Daoy (cell line): ENCODE results near the gene XYLT1. TPM values are rescaled to one million over a fixed set of nuclear protein-coding genes. Genes with fewer than 3 reads are reported as not detected.

Source experiments
- DNase-seq: peaks from one replicate; pipeline ENCODE4 v3.0.0-alpha.2; 2015; ENCODE audit warnings: low read depth
- total RNA-seq: library from RNA; depleted of rRNA; stranded (reverse); fragments of >200 nt; shearing (Covaris generic); gene quantifications from 2 replicates; pipeline ENCODE4 v1.2.3, GENCODE V29; 2014

XYLT1 gene
- total RNA-seq, 1 experiment from 2014 or later = 6.9 TPM

DNA sequence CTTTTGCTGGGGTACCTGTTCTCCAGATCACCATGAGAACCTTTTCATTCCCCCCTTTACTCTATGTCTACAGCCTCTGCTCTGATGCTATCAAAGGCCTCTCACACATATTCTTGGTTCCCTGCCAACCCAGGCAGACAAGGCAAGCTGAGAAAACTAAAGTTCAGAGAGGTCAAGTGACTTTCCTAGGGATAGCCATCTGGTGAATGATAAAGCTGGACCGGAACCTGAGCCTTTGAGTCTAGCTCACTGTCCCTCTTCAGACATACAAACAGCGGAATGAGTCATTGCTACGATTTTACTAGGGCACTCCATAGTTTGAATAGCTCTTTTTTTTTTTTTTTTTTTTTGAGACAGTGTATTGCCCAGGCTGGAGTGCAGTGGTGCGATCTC, 73.3 kb downstream of the XYLT1 start:
- peak; percentile 68 for DNase-seq

DNA sequence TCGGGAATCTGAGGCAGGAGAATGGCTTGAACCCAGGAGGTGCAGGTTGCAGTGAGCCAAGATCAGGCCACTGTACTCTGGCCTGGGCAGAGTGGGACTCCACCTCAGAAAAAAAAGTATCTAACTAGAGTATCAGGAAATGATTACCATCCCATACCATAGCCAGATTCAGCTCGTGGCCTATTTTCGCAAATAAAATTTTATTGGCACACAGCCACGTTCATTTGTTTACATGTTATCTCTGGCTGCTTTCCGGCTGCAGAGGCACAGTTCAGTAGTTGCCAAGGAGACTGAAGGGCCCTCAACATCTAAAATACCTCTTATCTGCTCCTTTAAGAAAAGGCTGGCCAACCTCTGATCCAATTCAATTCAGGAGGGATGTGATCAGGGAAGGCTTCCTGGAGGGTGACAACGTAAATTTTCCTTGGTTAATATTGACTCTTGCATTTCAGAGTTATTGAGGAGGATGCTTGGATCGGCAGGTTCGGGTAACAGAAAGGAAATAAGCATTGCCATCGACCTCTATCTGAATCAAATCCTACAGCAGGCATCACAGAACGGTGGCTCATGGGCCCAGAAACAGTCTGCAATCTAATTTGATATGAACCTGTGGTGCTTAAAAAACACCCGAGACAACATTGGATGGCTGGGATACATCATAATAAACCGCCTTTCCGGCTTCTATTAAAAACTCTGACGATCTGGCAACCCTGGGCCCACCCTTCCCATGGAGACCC, 73.8 kb downstream of the XYLT1 start:
- DNase-seq = no peak

DNA sequence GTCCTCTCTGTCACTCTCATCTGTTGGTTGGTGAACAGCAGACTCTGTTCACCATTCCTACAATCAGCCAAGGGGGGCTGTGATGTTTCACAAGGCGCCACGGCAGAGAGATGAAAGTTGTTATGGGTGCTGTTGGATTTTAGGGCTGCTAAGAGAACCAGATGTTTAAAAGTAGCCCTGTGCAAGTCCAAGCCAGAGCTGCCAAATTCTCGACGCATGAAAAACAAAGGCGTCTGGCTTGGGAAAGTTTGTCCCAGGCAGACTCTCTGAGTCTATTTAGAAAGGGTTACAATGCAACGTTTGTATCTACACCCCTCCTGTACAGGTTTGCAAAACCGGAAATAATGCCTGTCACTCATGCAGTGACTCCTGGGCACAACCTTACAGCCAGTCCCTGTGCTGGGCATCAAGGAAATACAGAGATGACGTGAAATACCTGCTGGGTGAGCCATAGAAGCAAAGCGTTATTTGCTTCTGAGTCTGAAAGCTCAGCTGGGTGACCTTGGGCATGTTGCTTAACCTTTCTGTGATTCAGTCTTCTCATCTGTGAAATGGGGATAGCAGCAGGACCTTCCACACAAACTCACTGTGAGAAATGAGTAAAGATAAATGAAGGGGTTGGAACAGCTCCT, 74.8 kb downstream of the XYLT1 start:
- DNase-seq = no peak

DNA sequence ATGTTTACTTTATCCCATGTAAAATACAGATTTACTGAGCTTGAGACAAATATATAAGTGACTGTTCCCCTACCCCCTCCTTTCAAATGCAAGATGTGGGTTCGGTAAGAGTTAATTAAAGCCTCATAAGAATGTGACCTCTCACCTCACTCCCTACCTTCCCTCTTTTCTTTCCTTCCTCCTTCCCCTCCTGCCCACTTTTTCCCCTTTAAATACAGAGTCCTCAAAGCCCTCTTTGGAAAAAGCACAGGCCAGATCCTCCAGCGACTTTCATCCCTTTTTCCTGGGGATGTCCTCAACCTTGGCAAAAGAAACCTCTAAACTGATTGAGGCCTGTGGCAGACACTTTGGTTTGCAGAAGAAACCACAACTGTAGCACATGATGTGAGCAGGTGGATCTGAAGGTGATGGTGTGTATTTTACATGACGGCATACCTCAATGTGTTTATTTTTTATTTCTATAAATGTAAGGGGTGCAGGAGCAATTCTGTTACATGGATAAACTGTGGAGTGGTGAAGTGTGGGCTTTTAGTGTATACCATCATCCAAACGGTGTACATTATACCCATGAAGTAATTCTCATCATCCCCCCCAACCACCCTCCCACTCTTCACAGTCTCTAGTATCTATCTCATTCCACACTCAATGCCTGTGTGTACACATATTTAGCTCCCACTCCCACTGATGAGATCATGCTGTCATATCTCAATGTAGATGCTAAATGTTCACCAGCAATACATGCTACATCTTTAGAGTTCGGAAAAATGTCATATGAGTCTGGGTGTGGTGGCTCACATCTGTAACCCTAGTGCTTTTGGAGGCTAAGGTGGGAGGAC, 77.7 kb downstream of the XYLT1 start:
- no peak for DNase-seq

DNA sequence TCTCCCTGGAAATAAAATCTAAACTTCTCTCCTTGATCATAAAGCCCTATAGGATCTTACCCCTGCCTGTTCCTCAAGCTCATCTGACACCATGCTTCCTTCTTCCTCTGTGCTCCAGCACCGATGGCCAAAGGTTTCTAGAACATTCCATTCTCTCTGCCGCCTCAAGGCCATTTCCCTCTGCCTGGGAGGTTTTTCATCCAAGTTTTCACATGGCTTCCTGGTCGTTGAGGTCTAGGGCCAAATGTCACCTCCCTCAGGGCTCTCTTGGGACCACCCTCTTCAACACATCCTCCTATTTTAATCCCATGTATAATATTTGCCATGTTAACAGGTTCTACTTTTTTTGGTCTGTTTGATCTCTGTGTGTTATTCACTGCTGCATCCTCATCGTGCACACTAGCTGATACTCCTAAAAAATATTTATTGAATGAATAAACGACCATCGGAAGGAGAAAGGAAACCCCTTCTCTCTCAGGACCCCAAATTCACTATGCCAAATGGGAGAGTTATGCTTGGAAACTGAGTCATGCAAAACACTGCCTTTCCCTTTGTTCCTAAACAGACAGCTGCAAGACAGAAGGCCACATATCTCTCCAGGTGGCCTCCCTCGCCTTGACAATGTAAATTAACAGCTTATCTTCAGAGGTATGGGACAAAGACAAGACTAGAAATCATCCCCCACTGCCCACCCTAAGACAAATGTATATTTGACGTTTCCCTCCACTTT, 78.5 kb downstream of the XYLT1 start:
- DNase-seq = no peak

DNA sequence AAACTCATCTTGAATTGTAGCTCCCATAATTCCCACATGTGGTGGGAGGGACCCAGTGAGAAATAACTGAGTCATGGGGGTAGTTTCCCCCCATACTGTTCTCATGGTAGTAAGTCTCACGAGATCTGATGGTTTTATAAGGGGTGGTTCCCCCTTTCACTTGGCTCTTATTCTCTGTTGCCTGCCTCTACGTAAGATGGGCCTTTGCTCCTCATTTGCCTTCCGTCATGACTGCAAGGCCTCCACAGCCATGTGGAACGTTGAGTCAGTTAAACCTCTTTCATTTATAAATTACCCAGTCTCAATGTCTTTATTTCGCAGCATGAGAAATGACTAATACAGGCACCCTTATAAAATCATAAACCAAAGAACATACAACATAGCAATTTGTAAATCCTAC, 79.0 kb downstream of the XYLT1 start:
- no peak for DNase-seq

DNA sequence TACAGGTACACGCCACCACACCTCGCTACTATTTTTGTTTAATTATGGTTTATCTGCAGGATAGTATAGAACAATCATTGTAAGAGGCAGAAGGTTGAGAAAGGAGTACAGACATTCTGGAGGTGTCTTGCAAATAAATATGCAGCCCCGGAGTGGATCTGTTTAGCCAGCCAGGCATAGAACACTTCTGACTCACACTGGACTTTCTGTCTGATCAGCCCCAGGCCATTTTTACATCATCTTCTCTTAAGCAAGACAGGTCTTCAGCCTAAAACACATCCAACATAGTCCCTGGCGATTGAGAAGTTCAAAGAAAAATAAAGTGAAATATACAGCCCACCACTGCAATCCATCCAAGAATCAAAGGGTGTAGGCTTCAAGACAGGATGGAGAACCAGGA, 81.4 kb downstream of the XYLT1 start:
- no peak for DNase-seq

DNA sequence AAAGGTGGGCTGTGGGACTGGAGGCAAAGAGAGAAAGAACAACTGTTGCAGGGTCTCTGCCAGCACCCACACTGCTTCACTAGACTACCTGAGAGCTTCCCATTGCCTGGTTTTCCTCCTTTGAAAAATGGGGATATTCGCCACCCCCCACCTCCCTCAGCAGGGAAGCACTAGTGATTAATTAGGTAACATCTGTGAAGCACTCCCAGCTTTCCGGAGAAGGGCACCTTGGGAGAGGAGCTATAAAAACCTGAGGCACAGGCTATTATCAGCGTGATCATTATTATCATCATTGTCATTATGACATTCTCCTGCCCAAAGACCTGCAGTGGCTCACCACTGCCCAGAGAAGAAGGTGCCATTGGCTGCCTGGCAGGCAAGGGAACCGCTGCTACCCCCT, 83.5 kb downstream of the XYLT1 start:
- DNase-seq = no peak

DNA sequence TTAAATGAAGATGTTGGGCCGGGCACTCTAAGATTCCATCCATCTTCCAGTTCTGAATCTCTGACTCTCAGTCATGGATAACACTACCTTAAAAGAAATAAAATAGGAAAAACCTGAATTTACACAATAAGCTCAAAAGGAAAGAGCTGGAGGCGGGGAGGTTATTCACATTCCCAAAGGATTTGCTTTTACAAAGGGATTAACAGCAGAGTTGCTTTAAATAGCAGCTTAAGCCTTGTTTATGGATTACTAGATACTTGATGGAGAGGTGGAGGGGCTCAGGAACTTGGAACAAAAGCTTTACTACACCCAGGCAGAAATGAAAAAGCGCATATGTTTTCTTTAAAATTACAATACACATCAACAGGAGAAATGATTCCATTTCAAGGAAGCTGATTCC, 84.5 kb downstream of the XYLT1 start:
- no peak for DNase-seq

DNA sequence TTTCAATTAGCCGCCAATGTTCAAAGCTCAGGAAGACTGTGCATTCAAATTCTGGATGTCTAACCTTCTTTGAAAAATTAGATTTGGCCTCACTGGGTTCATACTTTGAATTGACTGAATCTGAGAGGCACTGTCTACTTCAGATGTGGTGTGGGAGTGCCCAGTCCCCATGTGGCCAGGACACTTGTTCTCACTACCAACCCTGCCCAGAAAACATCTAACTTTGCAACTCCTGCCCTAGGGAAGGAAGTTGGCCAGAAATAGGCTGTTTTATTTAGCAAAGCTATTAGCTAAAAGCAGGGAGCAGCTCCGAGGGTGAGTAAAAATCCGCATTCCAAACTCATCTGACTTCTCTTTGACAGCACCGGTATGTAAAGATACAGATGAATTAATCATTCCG, 86.3 kb downstream of the XYLT1 start:
- no peak for DNase-seq

DNA sequence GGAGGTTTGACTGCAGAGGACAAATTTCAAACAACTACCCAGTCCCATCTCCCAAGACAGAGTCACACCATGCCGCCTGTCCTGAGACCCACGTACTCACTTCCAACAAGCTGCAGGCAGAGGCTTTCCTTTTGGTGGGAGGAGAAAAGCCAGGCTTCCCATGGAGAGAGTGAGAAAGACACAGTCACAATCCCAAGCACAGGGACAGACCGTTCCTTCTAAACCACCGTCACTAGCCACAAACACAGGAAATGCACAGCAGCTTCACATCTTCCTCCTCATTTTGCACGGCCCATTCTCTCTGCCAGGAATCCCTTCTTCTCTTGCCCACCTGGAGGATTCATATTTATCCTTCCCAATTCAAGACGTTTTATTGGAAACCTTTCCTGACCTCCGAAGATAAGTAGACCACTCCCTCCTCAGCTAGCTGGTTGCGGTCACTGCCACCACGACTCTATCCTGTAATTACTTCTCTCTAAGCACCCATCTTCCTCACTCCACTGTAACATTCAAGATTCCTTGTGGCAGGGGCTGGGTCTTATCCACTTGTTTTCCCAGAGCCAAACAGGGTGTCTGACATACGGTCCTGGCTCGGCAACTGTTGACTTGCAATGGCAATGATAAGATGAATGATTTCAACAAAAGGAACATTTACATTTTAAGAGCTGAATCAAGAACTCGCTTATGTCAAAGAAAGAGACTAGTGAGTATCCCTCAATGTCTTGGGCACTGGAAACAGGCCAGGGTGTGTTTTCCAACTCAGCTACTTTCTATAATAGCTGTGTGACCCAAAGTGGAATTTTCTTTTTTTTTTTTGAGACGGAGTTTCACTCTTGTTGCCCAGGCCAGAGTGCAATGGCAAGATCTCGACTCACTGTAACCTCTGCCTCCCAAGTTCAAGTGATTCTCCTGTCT, 87.6 kb downstream of the XYLT1 start:
- DNase-seq = no peak

DNA sequence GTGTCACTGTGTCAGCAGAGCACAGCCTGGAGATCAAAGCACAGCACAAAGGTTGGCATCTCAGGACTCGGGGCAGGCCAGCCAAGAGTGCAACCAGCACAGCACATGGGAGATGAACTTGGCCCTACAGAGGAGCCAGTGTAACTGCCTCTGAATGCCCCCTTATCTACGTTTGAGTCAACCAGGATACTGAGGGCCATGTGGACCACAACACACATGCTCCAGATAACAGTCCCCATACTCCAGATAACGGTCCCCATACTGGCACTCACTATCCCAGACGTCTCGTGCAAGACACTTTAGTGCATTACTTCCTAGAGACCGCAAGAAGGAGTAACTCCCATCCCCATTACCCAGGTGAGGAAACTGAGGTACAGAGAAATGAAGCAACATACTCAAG, 88.2 kb downstream of the XYLT1 start:
- no peak for DNase-seq

DNA sequence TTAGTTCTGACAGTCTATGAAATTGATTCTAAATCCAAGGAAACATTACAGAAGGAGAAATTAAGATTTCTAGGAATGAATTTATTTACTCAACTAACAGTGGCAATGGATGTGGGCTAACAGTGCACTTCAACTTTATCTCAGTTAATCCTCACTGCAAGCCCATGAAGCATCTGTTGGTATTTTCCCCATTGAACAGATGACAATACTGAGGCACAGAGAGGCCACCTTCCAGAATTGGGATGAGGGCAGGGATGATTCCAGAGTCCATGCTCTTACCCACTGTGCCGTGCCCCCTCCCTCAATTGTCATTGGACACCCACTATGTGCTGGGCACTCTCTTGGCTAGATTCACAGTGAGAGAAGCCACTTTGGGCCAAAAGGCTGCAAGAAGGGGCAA, 89.0 kb downstream of the XYLT1 start:
- no peak for DNase-seq

DNA sequence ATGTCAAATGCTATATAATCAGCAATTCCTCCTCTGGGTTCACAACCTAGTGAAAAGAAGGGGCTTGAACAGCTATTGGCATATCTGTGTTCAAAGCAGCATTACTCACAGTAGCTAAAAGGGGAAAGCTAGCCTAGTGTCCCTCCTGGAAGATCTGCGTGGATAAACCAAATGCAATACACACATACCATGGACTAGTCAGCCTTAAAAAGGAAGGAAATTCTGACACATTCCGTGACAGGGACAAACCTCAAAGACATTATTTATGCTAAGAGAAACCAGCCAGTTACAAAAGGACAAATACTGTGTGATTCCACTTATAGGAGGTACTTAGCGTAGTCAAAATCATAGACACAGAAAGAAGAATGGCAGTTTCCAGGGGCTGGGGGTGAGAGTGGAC, 90.1 kb downstream of the XYLT1 start:
- no peak for DNase-seq

DNA sequence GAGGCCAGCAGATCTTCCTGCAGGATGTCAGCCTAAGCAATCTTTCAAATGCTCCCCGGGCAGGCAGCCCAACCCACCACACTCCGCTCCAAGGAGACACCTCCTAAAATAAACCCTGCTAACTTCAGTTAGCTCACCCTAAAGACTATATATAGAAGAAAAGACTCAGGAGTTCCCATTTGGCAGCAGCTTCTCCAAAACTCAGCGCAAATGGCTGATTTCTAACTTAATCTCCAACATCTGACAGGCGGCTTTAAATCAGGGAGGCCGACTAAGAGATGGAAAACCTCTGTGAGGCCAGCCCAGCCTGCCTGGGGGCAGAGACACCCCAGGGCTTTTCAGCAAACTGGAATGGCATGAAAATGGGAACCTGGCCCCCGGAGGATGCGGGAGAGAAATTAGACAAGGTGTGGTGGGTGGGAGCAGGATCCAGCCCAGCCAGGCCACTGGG, 91.6 kb downstream of the XYLT1 start:
- DNase-seq = no peak

DNA sequence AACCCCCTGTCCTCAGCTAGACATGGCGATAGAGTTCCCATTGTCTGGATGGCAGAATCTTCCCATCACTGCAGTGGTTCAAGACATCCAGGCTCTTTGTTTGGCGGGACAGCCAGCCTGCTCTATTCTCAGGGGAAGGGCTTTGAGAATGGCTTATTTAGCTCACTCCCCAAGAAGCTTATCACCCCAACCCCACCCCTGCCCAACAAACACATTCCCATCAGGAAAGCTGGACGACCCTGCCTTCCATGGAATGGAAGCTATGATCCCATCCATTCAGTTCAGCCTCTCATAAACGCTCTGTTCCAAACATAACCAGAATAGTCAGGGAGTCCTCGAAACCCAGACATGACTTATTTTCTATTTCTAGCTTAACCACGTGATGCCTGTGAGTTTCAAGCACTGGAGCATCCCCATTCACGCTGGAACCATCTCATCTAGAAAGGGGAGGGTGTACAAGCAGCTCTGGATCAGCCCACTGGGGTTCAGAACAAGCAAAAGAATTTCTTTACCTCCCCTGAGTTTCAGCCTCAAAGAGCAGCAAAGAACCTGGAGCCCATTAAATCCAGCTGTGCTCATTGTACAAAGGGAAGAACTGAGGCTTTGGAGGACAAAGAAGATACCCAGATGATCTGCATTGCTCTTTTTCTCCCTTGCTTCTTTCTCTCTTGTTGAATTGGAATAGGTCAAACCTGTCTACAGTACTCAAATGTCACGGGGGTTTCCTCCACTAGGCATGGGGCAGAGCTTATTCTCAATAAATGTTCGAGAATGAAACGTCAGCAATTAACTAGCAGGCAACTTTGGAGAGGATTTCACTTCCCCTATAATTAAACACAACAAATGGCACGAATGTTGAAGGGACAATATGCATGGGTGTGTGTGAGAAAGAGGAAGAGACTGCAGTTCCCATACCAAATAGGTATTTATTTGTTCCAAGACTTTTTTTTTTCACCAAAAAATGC, 93.1 kb downstream of the XYLT1 start:
- no peak for DNase-seq

DNA sequence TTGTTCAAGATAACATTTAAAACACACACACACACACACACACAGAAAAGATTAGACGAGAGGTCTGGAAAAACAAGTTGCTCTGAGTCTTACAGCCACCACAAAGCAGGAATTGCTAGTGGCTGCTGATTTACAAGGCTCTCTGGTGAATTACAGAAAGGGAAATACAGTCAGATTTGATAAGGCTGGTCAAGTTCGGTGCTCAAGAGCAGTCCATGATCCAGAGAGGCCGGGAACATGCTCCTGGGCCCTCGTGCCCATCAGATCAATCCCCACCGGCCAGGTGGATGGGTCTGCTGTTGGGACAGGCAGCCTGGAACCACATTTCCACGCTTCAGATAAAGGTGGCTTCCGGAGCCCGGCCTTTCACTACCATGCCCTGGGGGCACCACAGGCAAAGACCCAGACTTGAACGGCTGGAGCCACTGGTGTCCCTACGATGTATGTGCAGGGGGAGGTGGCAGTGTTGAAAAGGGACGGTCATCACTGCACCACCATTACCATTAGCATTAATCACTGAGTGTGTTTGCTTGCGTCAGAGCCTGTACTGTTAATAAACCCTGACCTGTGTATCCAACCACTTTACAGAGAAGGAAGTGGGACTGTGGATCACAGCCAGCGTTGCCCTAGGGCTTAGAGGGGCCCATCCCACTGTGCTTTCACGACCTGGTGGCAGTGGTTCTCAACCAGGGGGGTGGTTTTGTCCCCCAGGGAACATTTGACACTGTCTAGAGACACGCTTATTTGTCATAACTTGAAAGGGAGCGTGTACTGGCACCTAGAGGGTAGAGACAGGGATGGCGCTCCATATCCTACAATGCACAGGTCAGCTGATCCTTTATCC, 95.1 kb downstream of the XYLT1 start:
- DNase-seq = no peak

DNA sequence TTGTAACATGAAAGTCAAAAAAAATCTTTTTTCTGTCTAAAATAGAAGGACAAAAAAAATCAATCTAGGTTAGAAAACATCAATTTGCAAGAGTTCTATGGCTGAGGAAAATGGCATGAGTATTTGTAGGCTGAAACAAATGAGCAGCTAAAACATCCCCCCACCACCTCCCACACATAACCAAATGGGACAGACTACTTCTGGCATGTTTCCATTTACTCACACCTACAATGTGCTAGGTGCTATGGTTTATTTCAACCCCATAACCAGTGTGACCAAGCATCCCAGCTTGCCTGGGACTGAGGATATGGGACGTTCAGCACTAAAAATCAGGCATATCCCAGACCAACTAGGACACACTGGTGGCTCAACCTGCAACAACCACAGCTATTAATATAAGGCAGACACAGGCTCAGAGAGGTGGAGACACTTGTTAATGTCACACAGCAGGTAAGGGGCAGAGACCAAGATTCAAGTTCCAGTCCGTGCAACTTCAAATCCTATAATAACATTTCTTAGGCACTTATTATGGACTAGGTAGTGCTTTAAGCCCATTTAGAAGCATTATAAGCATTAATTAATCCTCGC, 96.0 kb downstream of the XYLT1 start:
- no peak for DNase-seq

DNA sequence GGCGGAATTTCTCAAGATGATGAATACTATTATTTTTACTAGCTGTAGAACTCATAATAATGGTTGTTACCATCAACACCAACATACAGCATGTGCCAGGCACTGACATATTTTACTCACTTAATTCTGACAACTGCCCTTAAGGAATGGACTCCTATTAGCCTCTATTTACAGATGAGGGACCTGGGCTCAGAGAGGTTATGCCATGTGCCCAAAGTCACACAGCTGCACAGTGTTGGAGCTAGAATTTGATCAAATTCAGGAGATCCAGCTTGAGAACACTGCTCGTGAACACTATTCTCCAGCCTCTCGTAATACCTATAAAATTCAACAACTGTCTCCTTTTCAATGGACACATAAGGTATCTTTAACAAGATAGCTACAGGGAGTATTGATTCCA, 97.2 kb downstream of the XYLT1 start:
- no peak for DNase-seq
